Ishikawa (cell line): ENCODE data around the gene PTCD2.

Source experiments
- CEBPB ChIP-seq: IDR thresholded peaks from 2 replicates; pipeline ENCODE4 v1.6.1; 2012
- EP300 ChIP-seq: IDR thresholded peaks from 2 replicates; pipeline ENCODE4 v1.6.1; 2012; ENCODE audit warnings: borderline replicate concordance
- FOXM1 ChIP-seq: IDR thresholded peaks from 2 replicates; pipeline ENCODE4 v1.6.1; 2012; ENCODE audit warnings: low read depth, borderline replicate concordance
- TAF1 ChIP-seq: IDR thresholded peaks from 2 replicates; pipeline ENCODE4 v1.6.1; 2012; ENCODE audit warnings: low read depth, mild to moderate bottlenecking

DNA sequence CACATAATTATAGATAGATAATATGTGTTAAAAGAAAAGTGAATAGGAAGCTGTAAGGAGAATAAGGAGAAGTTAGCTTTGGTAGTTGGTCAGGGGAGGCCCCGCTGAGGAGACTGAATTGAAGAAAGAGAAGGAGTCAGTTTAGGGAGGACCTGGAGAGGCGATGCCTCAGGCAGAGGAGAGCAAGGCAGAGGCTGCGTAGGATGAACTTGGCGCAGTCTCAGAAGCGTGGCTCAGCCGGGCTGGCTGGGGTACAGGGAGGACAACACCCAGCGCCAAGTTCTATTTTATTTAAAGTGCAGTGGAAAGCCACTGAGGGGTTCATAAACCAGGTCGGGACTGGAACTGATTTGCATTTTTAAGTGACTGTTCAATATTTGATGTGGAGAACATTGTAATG, 68.5 kb downstream of the PTCD2 start:
- TF ChIP-seq EP300 (no peak), FOXM1 (no peak), TAF1 (no peak), CEBPB (no peak)
